Thyroid gland (tissue), 4 donors: ENCODE data around the gene TNFSF8.

ENCODE experiments used
- POLR2A ChIP-seq, 2 donors: fragments of 450-650 bp; IDR thresholded peaks; one replicate each; pipeline ENCODE4 v1.6.1; 2017; ENCODE audit warnings: antibody characterized with exemption in 2 of 2, mild to moderate bottlenecking in 2 of 2, moderate library complexity in 1 of 2
- TF ChIP-seq, protein P1 (sequence below), 6 experiments: fragments of 200-600 bp in 3 of 6; fragments of 450-650 bp in 3 of 6; sonication (generic) in 3 of 6; IDR thresholded peaks; one replicate each; pipeline ENCODE4 v1.5.1; 2016 to 2019; ENCODE audit warnings: antibody characterized with exemption in 6 of 6, mild to moderate bottlenecking in 2 of 6, inconsistent platforms in 1 of 6, moderate library complexity in 1 of 6

GRCh38 chr9:114914139-114914538 is 16.3 kb downstream of the TNFSF8 start:
- TF ChIP-seq, protein P1, sequence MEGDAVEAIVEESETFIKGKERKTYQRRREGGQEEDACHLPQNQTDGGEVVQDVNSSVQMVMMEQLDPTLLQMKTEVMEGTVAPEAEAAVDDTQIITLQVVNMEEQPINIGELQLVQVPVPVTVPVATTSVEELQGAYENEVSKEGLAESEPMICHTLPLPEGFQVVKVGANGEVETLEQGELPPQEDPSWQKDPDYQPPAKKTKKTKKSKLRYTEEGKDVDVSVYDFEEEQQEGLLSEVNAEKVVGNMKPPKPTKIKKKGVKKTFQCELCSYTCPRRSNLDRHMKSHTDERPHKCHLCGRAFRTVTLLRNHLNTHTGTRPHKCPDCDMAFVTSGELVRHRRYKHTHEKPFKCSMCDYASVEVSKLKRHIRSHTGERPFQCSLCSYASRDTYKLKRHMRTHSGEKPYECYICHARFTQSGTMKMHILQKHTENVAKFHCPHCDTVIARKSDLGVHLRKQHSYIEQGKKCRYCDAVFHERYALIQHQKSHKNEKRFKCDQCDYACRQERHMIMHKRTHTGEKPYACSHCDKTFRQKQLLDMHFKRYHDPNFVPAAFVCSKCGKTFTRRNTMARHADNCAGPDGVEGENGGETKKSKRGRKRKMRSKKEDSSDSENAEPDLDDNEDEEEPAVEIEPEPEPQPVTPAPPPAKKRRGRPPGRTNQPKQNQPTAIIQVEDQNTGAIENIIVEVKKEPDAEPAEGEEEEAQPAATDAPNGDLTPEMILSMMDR (IDR thresholded peaks at IDR 0.05) = no peak
- no peak for TF ChIP-seq POLR2A (IDR thresholded peaks at IDR 0.05)
